PC-9 (cell line): Measurements from ENCODE around the gene KCNJ14.

Source experiments
- CTCF ChIP-seq: fragments of 200-600 bp; sonication (generic); conservative IDR thresholded peaks from 2 replicates; pipeline ENCODE4 v1.6.1; 2017; ENCODE audit warnings: mixed run types, antibody characterized with exemption, mild to moderate bottlenecking, moderate library complexity
- EZH2 ChIP-seq: fragments of 200-600 bp; sonication (generic); IDR thresholded peaks from 2 replicates; pipeline ENCODE4 v1.8.0; 2017; ENCODE audit warnings: antibody characterized with exemption, low read depth

- TF ChIP-seq CTCF = no peak
- no peak for TF ChIP-seq EZH2
Observed at GRCh38 chr19:48511321-48511731, 56.0 kb downstream of the KCNJ14 start.
